GM21515 (cell line): ENCODE measurements around the gene POLE.

Experiments used
- ATAC-seq: cut with Tn5 transposase; IDR thresholded peaks from one replicate; pipeline ENCODE4 v1.9.1; 2021; ENCODE audit not compliant: unreplicated experiment

The POLE gene

DNA sequence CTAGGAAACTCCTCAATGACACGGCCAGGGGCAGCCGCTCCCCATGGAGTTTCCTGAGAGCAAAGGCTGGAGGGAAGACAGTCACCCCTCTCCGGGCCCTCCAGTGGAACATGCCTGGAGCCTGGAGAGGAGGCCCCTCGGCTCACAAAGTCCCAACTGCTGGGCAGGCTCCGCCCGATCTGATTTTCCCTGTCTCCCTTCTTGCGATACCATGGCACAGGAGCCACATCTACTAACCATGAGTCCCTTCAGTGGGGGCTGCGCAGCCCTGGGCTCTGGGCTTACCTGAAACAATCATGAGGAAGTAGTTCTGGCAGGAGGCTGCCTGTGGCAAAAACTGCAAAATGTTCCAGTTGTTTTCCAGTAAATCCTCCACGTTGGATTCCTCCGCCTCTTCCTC is 53.2 kb downstream of the POLE start:
- no peak for ATAC-seq

DNA sequence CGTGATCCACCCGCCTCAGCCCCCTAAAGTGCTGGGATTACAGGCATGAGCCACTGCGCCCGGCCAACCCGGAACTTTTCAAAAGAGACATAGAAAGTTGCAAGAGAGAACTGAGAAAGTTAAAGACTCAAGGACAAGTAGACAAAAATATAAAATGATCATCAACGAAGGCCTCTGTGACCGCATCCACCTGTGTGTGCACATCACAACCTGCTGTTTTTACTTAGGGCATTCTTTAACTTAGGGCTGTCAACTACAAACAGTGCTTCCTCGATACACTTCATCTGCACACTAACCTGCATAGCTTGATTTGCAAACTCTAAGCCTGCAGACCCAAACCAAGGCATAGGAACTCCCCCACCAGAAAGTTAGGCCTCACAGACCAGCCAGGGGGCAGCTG is 53.7 kb downstream of the POLE start:
- ATAC-seq = no peak

DNA sequence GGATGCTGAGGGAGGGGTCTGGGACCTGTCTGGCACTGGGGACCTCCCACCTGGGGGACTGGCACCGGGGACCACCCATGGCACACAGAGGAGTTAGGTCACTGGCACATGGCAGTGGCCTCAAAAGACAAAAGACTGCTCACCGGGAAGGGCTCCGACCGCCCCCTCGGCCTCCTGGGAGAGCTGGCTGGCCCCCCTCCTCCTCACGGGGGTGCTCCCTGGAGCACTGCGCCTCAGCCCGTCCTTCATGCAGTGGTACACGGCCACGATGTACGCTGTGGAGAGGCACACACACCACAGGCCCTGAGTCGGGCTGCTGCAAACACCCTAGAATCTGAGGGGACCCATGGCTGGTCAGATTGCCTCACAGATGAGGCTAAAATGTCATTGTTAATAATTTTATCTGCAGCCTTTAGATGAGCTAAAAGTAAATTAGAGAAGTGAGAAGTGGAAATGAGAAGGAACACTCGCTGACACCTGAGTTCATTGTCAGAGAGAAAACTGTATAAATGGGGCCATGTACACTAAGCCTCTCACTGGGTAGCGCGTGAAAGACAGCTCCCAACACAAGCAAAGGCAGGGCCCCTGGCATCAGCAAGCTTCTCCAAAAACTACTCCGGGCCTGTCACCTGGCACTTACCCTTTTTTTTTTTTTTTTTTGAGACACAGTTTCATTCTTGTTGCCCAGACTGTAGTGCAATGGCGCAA is 54.5 kb downstream of the POLE start:
- no peak for ATAC-seq

DNA sequence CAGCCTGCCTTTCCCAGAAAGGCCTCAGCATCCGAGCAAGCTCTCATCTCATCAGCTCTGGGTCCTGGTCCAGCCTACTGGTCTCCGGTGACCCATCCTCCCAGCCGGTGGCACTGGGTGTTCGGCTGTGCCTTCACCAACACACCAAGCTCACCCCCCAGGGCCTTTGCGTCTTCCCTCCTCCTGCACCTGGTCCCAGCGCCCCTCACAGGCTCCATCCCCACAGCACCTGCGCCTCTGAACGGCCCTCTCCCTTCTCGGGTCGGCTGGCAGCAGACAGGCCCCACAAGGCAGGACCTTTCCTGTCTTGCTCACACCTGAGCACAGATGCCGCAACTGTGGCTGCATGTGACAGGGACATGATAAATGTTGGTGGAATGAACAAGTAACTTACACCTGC is 55.5 kb downstream of the POLE start:
- no peak for ATAC-seq

DNA sequence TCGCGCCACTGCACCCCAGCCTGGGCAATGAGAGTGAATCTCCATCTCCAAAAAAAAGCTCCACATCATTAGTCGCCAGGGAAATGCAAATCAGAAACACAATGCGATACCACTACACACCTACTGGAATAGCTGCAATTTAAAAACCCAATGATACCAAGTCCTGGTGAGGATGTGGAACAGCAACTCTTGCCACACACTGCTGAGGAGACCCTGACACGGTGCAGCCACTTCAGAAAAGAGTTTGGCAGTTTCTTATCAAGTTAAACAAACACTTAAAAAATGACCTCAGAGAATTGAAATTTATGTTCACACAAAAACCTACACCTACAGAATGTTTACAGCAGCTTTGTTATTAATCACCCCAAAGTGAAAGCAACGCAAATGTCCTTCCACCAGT is 56.5 kb downstream of the POLE start:
- no peak for ATAC-seq

DNA sequence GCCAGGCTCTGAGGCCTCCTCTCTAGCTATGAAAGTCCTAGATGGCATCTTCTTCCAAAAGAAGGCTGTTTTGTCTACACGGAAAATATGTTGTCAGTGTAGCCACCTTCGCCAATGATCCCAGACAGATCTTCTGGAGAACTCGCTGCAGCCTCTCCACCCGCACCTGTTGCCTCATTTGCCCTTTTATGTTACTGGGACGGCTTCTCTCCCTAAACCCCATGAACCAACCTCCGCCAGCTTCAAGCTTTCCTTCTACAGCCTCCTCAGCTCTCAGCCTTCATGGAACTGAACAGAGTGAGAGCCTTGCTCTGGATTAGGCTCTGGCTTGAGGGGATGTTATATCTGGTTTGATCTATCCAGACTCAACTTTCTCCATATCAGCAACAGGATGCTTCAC is 57.8 kb downstream of the POLE start:
- no peak for ATAC-seq

DNA sequence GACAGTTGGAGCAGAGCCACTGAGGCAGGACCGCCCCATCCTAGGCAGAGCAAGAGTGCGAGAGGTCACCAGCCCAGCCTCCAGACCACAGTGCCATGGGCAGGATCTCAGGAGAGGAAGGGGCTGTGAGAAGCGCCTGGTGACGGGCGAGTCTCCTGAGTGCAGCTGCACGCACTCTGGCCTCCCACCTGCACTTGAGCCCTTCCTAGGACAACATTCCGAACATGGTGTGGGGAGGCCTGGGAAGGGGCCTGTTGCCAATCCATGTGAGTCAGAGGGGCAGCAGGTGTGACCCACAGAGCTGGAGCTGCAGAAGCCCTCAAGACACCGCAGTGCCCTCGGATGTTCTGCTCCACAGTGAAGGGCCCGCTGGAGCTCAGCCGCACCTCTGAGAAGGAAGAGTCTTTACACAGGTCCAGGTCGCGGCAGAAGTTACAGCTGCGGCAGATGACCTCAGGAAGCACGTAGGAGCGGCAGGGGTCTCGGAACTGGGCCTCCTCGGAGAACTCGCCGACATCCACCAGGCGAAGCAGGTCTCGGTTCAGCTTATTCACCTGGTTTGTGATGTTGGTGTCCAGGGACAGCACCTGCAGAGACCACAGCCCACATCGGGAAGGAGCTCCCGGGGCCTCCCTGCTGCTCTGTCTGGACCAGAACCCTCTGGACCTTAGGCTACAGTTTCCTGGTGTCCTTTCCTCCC is 61.3 kb downstream of the POLE start:
- no peak for ATAC-seq

DNA sequence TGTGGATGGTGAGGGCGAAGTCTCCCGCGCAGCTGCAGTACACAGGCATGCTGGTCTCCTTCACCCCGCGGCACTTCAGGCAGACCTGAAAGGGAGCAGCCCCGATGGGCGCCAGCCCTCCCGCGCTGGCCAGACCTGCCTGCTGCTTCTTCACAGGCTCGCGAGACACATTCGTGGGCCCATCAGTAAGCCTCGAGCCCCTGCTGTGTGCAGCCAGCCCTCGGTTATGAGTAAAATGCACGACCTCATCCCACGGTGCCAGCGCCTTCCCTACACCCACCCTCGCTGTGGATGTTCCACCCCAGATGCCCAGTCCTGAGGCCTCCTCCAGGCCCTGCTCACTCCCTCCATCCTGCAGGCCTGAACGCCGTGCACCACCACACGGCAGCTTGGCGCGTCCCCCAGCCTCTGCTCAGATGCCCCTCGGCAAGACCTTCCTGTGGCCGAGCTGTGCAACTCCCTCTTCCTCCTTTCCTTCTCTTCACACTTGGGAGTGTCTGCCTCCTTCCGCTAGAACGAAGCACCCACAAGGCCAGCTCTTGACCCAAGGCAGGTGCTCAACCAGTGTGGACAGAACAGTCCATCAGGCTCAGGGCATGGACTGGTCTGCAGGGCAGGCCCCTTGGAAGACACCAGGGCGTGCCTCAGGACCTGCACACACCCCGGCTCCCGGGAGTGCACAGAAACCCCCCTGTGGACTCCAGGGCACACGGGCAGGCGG is 62.1 kb downstream of the POLE start:
- no peak for ATAC-seq

DNA sequence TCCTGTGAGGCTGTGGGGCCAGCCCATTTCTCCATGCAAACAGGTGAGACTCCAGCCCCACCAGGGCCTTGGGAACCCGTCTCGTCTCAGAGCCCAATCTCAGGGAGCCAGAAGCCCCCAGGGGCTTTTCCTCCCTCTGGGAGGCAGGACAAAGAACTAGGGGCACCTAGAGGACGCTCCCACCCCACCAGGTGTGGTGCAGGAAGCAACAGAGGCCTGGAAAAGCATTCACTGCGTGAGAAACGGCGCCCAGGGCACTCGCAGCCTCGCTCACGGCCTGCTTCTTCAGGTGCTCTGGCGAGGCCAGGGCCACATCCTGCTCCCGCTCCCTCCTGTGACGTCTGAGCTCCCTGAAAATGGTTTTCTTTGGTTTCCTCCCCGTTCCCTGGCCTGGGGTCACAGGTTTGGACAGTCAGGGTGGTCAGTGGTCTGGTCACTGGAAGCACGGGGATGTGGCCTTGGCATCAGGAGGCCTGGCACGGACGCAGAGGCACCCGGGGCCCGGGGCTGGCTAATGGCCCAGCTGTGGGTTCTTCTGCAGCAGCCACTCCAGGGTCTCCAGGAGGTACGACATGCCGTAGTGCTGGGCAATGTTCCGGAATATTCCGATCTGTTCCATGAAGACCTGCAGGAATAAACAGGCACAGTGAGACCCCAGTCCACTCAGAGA is 62.8 kb downstream of the POLE start:
- no peak for ATAC-seq

DNA sequence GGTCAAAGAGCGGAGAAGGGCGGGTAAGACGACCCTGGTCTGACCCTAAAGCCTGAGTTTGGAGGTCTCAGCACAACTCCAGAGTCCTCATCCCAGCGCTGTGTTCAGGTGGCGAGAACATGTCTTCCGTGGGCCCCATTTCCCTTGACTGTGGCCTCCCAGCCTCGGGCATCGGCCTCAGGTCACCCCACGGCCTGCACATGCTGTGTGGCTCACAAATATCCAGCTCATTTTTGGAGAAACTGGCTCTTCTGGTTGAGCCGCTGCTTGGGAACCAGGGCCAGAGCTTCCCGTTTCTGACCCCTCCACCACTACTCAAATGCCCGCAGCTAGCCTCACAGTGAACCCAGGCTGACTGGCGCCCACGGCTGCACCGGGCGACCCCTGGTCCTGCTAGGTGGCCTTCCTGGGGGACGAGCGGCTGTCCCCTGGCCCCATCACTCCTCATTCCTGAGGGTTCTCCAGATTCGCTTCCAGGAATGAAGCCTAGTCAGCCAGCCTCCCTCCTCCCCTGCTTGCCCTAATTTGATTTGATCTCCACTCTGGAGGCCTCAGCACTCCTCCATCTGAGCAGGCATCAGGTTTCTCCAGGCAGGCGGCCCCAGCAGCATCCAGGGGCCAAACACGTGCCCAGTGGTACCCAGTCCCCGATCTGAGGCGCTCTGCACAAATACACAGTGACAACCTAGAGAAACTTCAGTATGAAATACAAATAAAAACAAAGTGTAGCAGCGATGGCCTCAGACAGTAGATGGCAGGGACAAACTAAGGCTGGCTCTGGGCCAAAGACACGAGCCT is 63.9 kb downstream of the POLE start:
- no peak for ATAC-seq

DNA sequence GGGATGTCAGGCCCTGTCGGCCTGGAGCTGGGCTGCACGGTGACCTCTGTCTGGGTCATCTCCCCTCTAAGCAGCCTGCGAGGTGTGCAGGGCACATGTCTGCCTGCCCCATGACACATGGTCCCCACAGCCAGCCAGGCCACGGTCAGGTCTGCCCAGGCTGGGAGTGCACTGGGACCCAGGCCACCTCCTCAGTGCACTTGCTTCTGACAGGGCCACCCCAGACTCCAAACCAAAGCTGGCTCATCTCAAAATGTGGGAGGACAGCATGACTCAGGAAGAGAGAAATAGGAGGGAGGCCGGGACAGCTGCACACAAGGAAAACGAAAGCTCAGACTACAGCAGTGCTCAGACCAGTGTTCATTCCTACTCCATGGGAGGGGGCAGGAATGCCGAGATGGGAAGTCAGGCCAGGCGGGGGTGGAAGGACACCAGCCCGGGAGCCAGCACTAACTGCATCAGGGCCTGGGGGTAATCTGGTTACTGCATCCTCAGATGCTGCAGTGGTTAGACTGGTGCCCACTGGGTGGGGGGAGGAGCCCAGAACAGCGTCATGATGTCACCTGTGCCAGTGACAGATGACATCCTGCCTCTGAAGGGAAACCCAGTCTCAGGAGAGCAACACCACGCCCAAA is 64.6 kb downstream of the POLE start:
- ATAC-seq = no peak

DNA sequence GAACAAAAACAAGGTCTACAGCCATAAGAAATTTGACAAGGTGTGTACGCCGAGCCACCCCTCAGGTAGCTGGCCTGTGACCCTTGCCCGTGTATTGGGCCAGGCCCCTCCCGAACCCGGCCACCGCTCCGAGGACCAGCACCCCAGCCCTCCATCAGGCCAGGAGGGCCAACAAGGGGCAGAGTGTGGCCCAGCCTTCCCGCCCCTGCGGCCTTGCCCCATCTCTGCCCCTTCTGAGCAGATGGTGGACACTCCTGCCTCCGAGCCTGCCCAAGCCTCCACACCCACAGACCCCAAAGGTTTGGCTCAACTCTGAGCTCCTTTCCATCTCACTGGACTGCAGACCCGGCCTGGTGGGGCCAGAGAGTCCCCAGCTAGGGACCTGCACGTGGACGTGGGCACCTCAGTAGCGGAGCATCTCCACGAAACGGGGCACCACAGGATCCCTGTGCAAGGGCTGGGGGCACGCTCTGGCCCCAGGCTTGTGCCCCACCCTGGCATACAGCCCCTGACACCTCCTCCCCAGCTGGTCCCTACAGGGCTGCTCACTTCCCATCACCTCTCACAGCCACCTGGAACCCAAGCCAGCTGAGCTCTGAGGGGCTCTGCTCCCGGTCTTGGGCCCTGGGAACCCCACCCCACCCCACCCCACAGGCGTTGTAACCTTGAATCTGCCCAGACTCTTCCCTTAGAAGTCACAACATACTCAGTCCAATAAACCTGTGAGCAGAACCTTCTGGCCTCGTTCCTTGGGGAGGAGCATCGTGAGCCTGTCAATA is 65.3 kb downstream of the POLE start:
- ATAC-seq = no peak

DNA sequence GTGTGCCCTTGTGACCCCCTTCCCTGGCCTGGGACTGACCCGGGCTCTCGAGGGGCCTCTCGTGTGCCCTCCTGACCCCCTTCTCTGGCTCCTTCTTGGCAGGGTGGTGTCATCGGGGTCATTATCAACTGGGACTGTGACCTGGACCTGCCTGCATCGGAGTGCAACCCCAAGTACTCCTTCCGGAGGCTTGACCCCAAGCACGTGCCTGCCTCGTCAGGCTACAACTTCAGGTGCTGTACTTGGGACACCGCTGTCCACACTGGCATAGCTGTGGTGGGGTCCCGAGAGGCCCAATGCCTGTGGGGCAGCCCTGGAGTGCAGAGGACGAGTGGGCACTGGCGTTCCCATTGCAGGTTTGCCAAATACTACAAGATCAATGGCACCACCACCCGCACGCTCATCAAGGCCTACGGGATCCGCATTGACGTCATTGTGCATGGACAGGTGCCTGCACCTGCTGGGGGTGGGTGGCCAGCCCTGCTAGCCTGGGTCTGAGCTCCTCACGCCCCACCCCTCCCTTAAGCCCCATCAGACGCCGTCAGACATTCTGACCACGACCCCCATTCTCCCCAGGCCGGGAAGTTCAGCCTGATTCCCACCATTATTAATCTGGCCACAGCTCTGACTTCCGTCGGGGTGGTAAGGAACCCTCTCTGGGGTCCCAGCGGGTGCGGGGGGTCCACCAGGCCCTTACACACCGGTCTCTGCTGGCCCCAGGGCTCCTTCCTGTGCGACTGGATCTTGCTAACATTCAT is 66.1 kb downstream of the POLE start:
- ATAC-seq = no peak

DNA sequence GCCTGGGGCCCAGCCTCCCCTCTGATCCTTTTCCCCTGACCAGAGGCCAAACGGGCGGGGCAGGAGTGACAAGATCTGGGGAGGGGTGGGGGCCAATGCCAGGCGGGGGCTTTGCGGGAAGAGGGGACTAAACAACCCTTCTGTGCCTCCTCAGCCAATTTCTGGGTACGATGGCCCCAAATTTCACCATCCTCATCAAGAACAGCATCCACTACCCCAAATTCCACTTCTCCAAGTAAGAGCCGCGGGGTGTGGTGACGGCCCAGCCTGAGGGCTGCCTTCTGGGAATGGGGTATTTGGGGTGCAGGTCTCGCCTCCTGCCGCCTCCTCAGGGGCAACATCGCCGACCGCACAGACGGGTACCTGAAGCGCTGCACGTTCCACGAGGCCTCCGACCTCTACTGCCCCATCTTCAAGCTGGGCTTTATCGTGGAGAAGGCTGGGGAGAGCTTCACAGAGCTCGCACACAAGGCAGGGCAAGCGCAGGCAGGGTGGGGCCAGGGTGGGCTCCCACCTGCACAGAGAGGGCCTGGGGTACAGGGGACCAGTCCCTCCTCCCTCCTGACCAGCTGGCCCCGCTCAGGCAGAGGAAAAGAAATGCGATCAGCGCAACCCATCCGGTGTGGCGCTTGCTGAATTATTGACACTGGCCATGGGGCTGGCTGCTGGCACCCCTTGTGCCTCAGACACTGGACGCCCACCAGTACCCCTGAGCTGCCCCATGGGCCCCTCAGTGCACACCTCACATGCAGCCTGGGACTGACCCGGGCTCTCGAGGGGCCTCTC is 66.8 kb downstream of the POLE start:
- ATAC-seq = no peak

DNA sequence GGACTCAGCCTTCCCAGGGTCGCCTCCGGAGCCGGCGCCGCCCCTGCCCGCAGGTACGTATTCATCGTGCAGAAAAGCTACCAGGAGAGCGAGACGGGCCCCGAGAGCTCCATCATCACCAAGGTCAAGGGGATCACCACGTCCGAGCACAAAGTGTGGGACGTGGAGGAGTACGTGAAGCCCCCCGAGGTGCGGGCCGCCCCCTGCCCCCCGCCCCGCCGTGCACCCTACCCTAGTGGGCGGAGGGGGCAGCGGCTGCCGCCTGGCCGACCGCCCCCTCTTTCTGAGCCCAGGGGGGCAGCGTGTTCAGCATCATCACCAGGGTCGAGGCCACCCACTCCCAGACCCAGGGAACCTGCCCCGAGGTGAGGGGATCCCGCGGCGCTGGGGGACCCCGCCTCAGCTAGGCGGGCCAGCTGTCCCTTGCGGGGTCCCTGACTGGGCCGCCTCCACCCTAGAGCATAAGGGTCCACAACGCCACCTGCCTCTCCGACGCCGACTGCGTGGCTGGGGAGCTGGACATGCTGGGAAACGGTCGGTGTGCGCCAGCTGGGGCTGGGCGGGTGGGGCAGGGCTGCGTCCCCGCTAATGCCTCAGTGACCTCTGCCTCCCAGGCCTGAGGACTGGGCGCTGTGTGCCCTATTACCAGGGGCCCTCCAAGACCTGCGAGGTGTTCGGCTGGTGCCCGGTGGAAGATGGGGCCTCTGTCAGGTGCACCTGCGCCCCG is 67.6 kb downstream of the POLE start:
- no peak for ATAC-seq

DNA sequence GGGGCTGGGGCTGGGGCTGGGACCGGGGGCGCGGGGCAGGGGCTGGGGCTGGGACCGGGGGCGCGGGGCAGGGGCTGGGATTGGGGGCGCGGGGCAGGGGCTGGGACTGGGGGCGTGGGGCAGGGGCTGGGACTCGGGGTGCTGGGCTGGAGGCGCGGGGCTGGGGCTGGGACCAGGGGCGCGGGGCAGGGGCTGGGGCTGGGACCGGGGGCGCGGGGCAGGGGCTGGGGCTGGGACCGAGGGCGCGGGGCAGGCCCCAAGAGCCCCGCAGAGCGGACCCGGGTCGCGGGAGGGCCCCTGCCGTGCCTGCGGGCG is 68.1 kb downstream of the POLE start:
- no peak for ATAC-seq

DNA sequence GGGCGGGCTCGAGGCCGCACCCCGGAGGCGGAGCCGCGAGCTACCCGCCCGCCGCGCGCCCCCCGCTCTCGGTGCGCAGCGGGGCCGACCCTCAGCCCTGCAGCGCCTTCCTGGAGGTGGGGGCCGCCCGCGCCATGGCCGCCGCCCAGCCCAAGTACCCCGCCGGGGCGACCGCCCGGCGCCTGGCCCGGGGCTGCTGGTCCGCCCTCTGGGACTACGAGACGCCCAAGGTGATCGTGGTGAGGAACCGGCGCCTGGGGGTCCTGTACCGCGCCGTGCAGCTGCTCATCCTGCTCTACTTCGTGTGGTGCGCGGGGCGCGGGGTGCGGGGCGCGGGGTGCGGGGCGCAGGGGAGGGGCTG is 68.5 kb downstream of the POLE start, which contains the start of gene P2RX2:
Gene P2RX2 (plus strand): TSS at position 94 of the 361 bp plus-strand sequence. CDS start 41 bp downstream, at position 135.
- ATAC-seq = no peak
